ENCODE results near the gene TRPC5OS. TPM values are rescaled to one million over a fixed set of nuclear protein-coding genes. Genes with fewer than 3 reads are reported as not detected.

TRPC5OS gene
- total RNA-seq, 2 donors from 2014 or later = 0.26 TPM; not detected in 1

- H3K27ac ChIP-seq = no peak overlapping the region
- 67 to 100% methylated on average over 1 of the region's 1 CpG for WGBS, 2 donors
- H3K9me3 ChIP-seq = no peaks in the 10 kb centered on the region
- H3K27me3 ChIP-seq = no peaks in the 10 kb centered on the region
- H3K36me3 ChIP-seq (replicated peaks in 1 of 2; ENCODE audit: insufficient read depth in 1 of 2, low read depth in 2 of 2) = no peaks in the 10 kb centered on the region
- DNase-seq (no peak), ATAC-seq (no peak)
- intact Hi-C loops (cut with DNase I) = no loop called here
- H3K4me3 ChIP-seq = no peak overlapping the region
- no peak for TF ChIP-seq CTCF (IDR thresholded peaks at IDR 0.05)
- no peak for TF ChIP-seq POLR2A (IDR thresholded peaks at IDR 0.05)
- H3K4me1 ChIP-seq = no peaks in the 10 kb centered on the region
Observed at GRCh38 chrX:111857534-111858060, 18.4 kb upstream of the TRPC5OS start.

- Histone ChIP-seq H3K4me1 (no peaks in the 10 kb centered on the region), H3K27me3 (no peaks in the 10 kb centered on the region), H3K9me3 (no peaks in the 10 kb centered on the region), H3K27ac (no peak overlapping the region), H3K4me3 (no peak overlapping the region), H3K36me3 (replicated peaks in 1 of 2; ENCODE audit: insufficient read depth in 1 of 2, low read depth in 2 of 2) (no peaks in the 10 kb centered on the region)
- WGBS, 2 donors = 41 to 47% methylated on average over 5 of the region's 5 CpGs
- no peak for DNase-seq
- ATAC-seq = no peak
- TF ChIP-seq POLR2A (IDR thresholded peaks at IDR 0.05) (no peak), CTCF (IDR thresholded peaks at IDR 0.05) (no peak)
- intact Hi-C loops (cut with DNase I) = no loop called here
Observed at GRCh38 chrX:111861605-111862004, 14.4 kb upstream of the TRPC5OS start.

GRCh38 chrX:111867236-111867635 is 8.7 kb upstream of the TRPC5OS start:
- 76 to 92% methylated on average over 2 of the region's 2 CpGs for WGBS, 2 donors
- no peaks in the 10 kb centered on the region for H3K9me3 ChIP-seq
- H3K36me3 ChIP-seq (replicated peaks in 1 of 2; ENCODE audit: insufficient read depth in 1 of 2, low read depth in 2 of 2) = no peaks in the 10 kb centered on the region
- DNase-seq (no peak), ATAC-seq (no peak)
- H3K27me3 ChIP-seq = no peaks in the 10 kb centered on the region
- TF ChIP-seq CTCF (IDR thresholded peaks at IDR 0.05) (no peak), POLR2A (IDR thresholded peaks at IDR 0.05) (no peak)
- H3K27ac ChIP-seq = no peak overlapping the region
- intact Hi-C loops (cut with DNase I) = no loop called here
- H3K4me1 ChIP-seq = no peaks in the 10 kb centered on the region
- H3K4me3 ChIP-seq = no peak overlapping the region

DNA sequence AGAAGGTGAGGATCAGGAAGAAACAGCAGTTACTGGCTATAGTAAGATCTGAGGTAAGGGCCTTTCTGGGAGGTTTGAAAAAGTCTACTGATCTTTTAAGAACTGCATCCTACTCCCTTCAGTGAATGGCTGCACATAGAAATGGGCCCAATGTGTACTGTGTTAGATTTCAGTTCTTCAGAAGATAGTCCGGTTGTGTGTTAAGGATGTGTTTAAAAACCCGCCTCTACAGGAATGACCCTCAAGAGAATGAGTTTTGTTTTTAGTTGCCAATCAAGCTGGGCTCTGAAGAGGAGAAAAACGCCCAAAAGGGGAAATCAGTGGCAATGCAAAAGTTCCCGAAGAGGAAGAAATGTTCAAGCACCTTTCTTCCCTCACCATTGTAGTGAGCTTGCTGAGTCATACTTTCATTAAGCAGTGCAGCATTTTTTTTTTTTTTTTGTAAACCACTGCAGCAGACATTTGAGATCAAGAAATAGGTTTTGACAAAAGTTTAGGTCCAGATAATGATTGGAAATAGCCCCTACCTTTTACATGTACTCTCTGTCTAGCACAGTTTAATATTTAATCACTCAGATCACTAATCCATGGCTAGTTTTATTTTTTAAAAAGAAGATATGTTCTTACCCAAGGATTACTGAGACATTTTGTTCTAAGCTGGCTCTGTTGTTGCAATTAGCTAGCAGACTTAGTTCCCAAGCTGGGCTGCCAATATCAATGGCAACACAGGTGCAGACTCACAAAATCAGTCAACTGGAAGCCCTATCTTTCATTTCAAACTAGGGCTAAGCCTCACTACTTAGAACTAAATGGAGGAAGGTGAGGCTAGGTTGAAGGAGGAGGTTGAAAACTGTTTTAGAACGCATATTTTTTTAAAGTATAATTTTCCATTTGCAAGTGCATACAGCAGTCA is 7.0 kb upstream of the TRPC5OS start:
- Histone ChIP-seq H3K27ac (peak overlapping the region in 3 of 4 donors; percentile 36 to 50 (median 41)), H3K27me3 (no peaks in the 10 kb centered on the region), H3K36me3 (replicated peaks in 1 of 2; ENCODE audit: insufficient read depth in 1 of 2, low read depth in 2 of 2) (no peaks in the 10 kb centered on the region), H3K9me3 (no peaks in the 10 kb centered on the region), H3K4me3 (no peak overlapping the region), H3K4me1 (no peaks in the 10 kb centered on the region)
- DNase-seq (peak in 1 of 4 donors; percentile 15), ATAC-seq (peak; percentile 74)
- intact Hi-C loops (cut with DNase I) = no loop called here
- 39 to 42% methylated on average over 5 of the region's 5 CpGs for WGBS, 2 donors
- TF ChIP-seq POLR2A (IDR thresholded peaks at IDR 0.05) (no peak), CTCF (IDR thresholded peaks at IDR 0.05) (no peak)

Data from body of pancreas (tissue), 4 donors.